OCI-LY1 (cell line): ENCODE data around the gene NUP107.

ENCODE experiments used
- CTCF ChIP-seq: fragments of 200-600 bp; sonication (generic), shearing (Covaris generic); IDR thresholded peaks from 2 replicates; pipeline ENCODE4 v1.5.1; 2017; ENCODE audit warnings: mild to moderate bottlenecking, antibody characterized with exemption, low read length, moderate library complexity, mixed read lengths
- EZH2 ChIP-seq: fragments of 200-600 bp; sonication (generic), shearing (Covaris generic); IDR thresholded peaks from 2 replicates; pipeline ENCODE4 v1.8.0; 2017; ENCODE audit warnings: borderline replicate concordance, mixed run types, mild to moderate bottlenecking, antibody characterized with exemption, low read length, moderate library complexity, mixed read lengths

DNA sequence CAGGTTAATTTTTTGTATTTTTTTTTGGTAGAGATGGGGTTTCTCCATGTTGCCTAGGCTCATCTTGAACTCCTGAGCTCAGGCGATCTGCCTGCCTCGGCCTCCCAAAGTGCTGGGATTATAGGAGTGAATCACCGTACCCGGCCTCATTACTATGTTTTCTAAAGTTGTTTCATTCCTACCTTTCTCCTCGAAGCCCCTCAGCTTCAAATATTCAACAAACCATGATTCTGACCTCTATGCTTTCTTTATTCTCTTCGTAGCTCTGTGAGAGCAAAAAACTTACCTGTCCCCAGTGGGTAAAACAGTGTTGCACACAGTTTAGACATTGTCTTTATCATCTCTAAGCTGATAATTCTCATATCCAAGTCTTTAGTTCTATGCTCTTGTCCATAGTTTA, 95.0 kb downstream of the NUP107 start:
- no peak for TF ChIP-seq CTCF
- no peak for TF ChIP-seq EZH2
